Retinal pigment epithelial cell (primary cell): ENCODE measurements around the gene ATP1B4.

Source experiments
- DNase-seq: peaks from one replicate; pipeline ENCODE4 v3.0.0-alpha.2; 2010; ENCODE audit warnings: low read depth
- H3K4me3 ChIP-seq: 2 replicates; pipeline ENCODE4 v1.5.1; 2011; ENCODE audit warnings: mild to moderate bottlenecking, low read length, control low read depth, moderate library complexity
- CTCF ChIP-seq: conservative IDR thresholded peaks from 2 replicates; pipeline ENCODE4 v1.5.1; 2011; ENCODE audit warnings: low read depth, low read length, control low read depth, inconsistent platforms

ATP1B4 gene

GRCh38 chrX:120428309-120428708 is 66.4 kb downstream of the ATP1B4 start:
- no peak overlapping the region for H3K4me3 ChIP-seq
- no peak for DNase-seq
- no peak for TF ChIP-seq CTCF

- DNase-seq: no peak
- no peak for TF ChIP-seq CTCF
- H3K4me3 ChIP-seq: no peak overlapping the region
Observed at GRCh38 chrX:120429776-120430540, 68.1 kb downstream of the ATP1B4 start.
